Activated CD4-positive, alpha-beta T cell treated with anti-CD3 and anti-CD28 coated beads, Interleukin-2, amount 50 U/mL, for 48 hours (primary cell): Measurements from ENCODE around the gene ST3GAL4.
"Not testable (repeated sequence)": the region's sequence is repeated elsewhere in the genome, so short reads cannot be mapped to it uniquely, and the experiment has no call there.

Source experiments
- DNase-seq, 2 experiments: peaks; one replicate each; pipeline ENCODE4 v3.0.0-alpha.2; 2020

Gene ST3GAL4

GRCh38 chr11:126366064-126366822 is 10.8 kb downstream of the ST3GAL4 start:
- DNase-seq = no peak

GRCh38 chr11:126366823-126367654 is 11.6 kb downstream of the ST3GAL4 start:
- DNase-seq = not testable (repeated sequence)

- DNase-seq = not testable (repeated sequence)
Measured at GRCh38 chr11:126367806-126368205, 12.3 kb downstream of the ST3GAL4 start.

GRCh38 chr11:126368336-126369119 is 13.0 kb downstream of the ST3GAL4 start:
- not testable (repeated sequence) for DNase-seq

GRCh38 chr11:126370016-126370415 is 14.5 kb downstream of the ST3GAL4 start:
- no peak for DNase-seq

GRCh38 chr11:126371595-126371994 is 16.1 kb downstream of the ST3GAL4 start:
- no peak for DNase-seq

- DNase-seq = not testable (repeated sequence)
Measured at GRCh38 chr11:126373389-126374066, 18.0 kb downstream of the ST3GAL4 start.

GRCh38 chr11:126374562-126375300 is 19.2 kb downstream of the ST3GAL4 start:
- DNase-seq = not testable (repeated sequence)

GRCh38 chr11:126375726-126376125 is 20.2 kb downstream of the ST3GAL4 start:
- DNase-seq = no peak

- DNase-seq = no peak
Measured at GRCh38 chr11:126378763-126379162, 23.3 kb downstream of the ST3GAL4 start.

- no peak for DNase-seq
Measured at GRCh38 chr11:126380909-126381308, 25.4 kb downstream of the ST3GAL4 start.

GRCh38 chr11:126381960-126382359 is 26.5 kb downstream of the ST3GAL4 start:
- DNase-seq = not testable (repeated sequence)

GRCh38 chr11:126382641-126383040 is 27.2 kb downstream of the ST3GAL4 start:
- not testable (repeated sequence) for DNase-seq

- DNase-seq = no peak
Measured at GRCh38 chr11:126383339-126384335, 28.2 kb downstream of the ST3GAL4 start.

GRCh38 chr11:126384449-126385070 is 29.1 kb downstream of the ST3GAL4 start:
- DNase-seq = no peak

GRCh38 chr11:126385991-126386728 is 30.7 kb downstream of the ST3GAL4 start:
- no peak for DNase-seq

GRCh38 chr11:126386729-126387071 is 31.2 kb downstream of the ST3GAL4 start:
- not testable (repeated sequence) for DNase-seq

GRCh38 chr11:126387857-126388256 is 32.4 kb downstream of the ST3GAL4 start:
- DNase-seq = no peak

- DNase-seq = no peak
Measured at GRCh38 chr11:126390272-126390867, 34.9 kb downstream of the ST3GAL4 start.
